HG02970 (cell line): ENCODE data around the gene TNIK.
"Not testable (repeated sequence)": the region's sequence is repeated elsewhere in the genome, so short reads cannot be mapped to it uniquely, and the experiment has no call there.

ENCODE experiments used
- ATAC-seq: cut with Tn5 transposase; IDR thresholded peaks from one replicate; pipeline ENCODE4 v1.9.1; 2021; ENCODE audit warnings: mild to moderate bottlenecking, moderate library complexity, moderate number of reproducible peaks; ENCODE audit not compliant: unreplicated experiment, low FRiP score

TNIK gene

GRCh38 chr3:171371354-171371753 is 88.9 kb downstream of the TNIK start:
- no peak for ATAC-seq

- no peak for ATAC-seq
Observed at GRCh38 chr3:171369156-171369555, 91.0 kb downstream of the TNIK start.

GRCh38 chr3:171366738-171367137 is 93.5 kb downstream of the TNIK start:
- ATAC-seq, result not testable (repeated sequence)

- ATAC-seq, result no peak
Observed at GRCh38 chr3:171366043-171366442, 94.2 kb downstream of the TNIK start.

- ATAC-seq, result no peak
Observed at GRCh38 chr3:171365489-171365888, 94.7 kb downstream of the TNIK start.

GRCh38 chr3:171364500-171364899 is 95.7 kb downstream of the TNIK start:
- ATAC-seq, result no peak

GRCh38 chr3:171363202-171363601 is 97.0 kb downstream of the TNIK start:
- ATAC-seq, result no peak

GRCh38 chr3:171362575-171362974 is 97.6 kb downstream of the TNIK start:
- ATAC-seq, result no peak

- no peak for ATAC-seq
Observed at GRCh38 chr3:171358881-171359198, 101.4 kb downstream of the TNIK start.

- ATAC-seq, result no peak
Observed at GRCh38 chr3:171358181-171358880, 101.9 kb downstream of the TNIK start.

GRCh38 chr3:171357721-171358120 is 102.5 kb downstream of the TNIK start:
- ATAC-seq, result no peak

- ATAC-seq, result no peak
Observed at GRCh38 chr3:171356251-171356650, 104.0 kb downstream of the TNIK start.

- no peak for ATAC-seq
Observed at GRCh38 chr3:171354706-171355582, 105.3 kb downstream of the TNIK start.

GRCh38 chr3:171354049-171354705 is 106.0 kb downstream of the TNIK start:
- ATAC-seq, result no peak

GRCh38 chr3:171353423-171353822 is 106.8 kb downstream of the TNIK start:
- ATAC-seq, result no peak

- ATAC-seq, result no peak
Observed at GRCh38 chr3:171352387-171352935, 107.7 kb downstream of the TNIK start.

- no peak for ATAC-seq
Observed at GRCh38 chr3:171351676-171352075, 108.5 kb downstream of the TNIK start.

- ATAC-seq, result no peak
Observed at GRCh38 chr3:171350364-171350763, 109.8 kb downstream of the TNIK start.

GRCh38 chr3:171349392-171349791 is 110.8 kb downstream of the TNIK start:
- ATAC-seq, result no peak

- ATAC-seq, result no peak
Observed at GRCh38 chr3:171348121-171348520, 112.1 kb downstream of the TNIK start.
